Activated T-cell treated with anti-CD3 and anti-CD28 coated beads for 1 hour (primary cell): ENCODE measurements around the gene NLRC3.
A peak's percentile ranks its signal among the peaks of the same experiment; 100 is the strongest.
"Not testable (repeated sequence)": the region's sequence is repeated elsewhere in the genome, so short reads cannot be mapped to it uniquely, and the experiment has no call there.

ENCODE experiments used
- DNase-seq: peaks from one replicate; pipeline ENCODE4 v3.0.0-alpha.2; 2020; ENCODE audit warnings: low read depth

The NLRC3 gene

GRCh38 chr16:3513892-3514583 lies 63.2 kb downstream of the NLRC3 start:
- DNase-seq = no peak

GRCh38 chr16:3511286-3512180 lies 65.7 kb downstream of the NLRC3 start:
- DNase-seq = no peak

- DNase-seq = no peak
These were observed 66.8 kb downstream of the NLRC3 start for GRCh38 chr16:3510416-3510815.

- DNase-seq = peak; percentile 65
These were observed 67.7 kb downstream of the NLRC3 start for GRCh38 chr16:3509470-3509928.

- no peak for DNase-seq
These were observed 68.5 kb downstream of the NLRC3 start for GRCh38 chr16:3508736-3509135.

GRCh38 chr16:3503523-3503922 lies 73.7 kb downstream of the NLRC3 start:
- DNase-seq = peak; percentile 29

GRCh38 chr16:3501783-3502400 lies 75.3 kb downstream of the NLRC3 start:
- DNase-seq = no peak

GRCh38 chr16:3501412-3501761 lies 75.8 kb downstream of the NLRC3 start:
- DNase-seq = not testable (repeated sequence)

GRCh38 chr16:3498988-3499387 lies 78.2 kb downstream of the NLRC3 start:
- DNase-seq = no peak

GRCh38 chr16:3497771-3498170 lies 79.4 kb downstream of the NLRC3 start:
- DNase-seq = no peak

GRCh38 chr16:3496386-3496785 lies 80.8 kb downstream of the NLRC3 start:
- DNase-seq = no peak

GRCh38 chr16:3495176-3495575 lies 82.0 kb downstream of the NLRC3 start, which contains the start of gene C16orf90:
C16orf90 (minus strand) TSS chr16:3495489; CDS start chr16:3495421, 68 bp downstream.
- DNase-seq = no peak

- no peak for DNase-seq
These were observed 82.7 kb downstream of the NLRC3 start for GRCh38 chr16:3494386-3494973.

- no peak for DNase-seq
These were observed 84.8 kb downstream of the NLRC3 start for GRCh38 chr16:3492356-3492755.

- DNase-seq = no peak
These were observed 86.1 kb downstream of the NLRC3 start for GRCh38 chr16:3490911-3491629.
